Activated CD8-positive, alpha-beta T cell treated with anti-CD3 and anti-CD28 coated beads, Interleukin-2, amount 10 ng/mL, durations not matched to agents 7 days and 5 days (primary cell): ENCODE data around the gene CNPY2. TPM values are rescaled to one million over a fixed set of nuclear protein-coding genes. Genes with fewer than 3 reads are reported as not detected.
"Not testable (repeated sequence)": the region's sequence is repeated elsewhere in the genome, so short reads cannot be mapped to it uniquely, and the experiment has no call there.

Source experiments
- ATAC-seq: fragments of 150-1000 bp; cut with Tn5 transposase; one replicate; pipeline ENCODE4 v1.10.0; 2021; ENCODE audit warnings: moderate library complexity
- CTCF ChIA-PET: fragments of 350-600 bp; sonication (Branson Sonifier 250); formaldehyde crosslinking; loops from one replicate; lab custom pipeline; 2021; ENCODE audit warnings: antibody characterized with exemption; lab: Charles Lee
- POLR2A ChIA-PET: fragments of 350-600 bp; sonication (Branson Sonifier 250); formaldehyde crosslinking; loops from one replicate; lab custom pipeline; 2021; ENCODE audit warnings: antibody characterized with exemption; lab: Charles Lee
- DNase-seq: peaks from one replicate; pipeline ENCODE4 v3.0.0-alpha.2; 2020
- H3K27ac Mint-ChIP-seq: one replicate; pipeline ENCODE4 v1.8.0; 2021; ENCODE audit warnings: mild to moderate bottlenecking, mixed read lengths
- H3K27me3 Mint-ChIP-seq: one replicate; pipeline ENCODE4 v1.8.0; 2021; ENCODE audit warnings: low read depth, mixed read lengths
- H3K36me3 Mint-ChIP-seq: one replicate; pipeline ENCODE4 v1.8.0; 2021; ENCODE audit warnings: low read depth, mixed read lengths
- H3K4me1 Mint-ChIP-seq: one replicate; pipeline ENCODE4 v1.8.0; 2021; ENCODE audit warnings: low read depth, mixed read lengths
- H3K4me3 Mint-ChIP-seq: one replicate; pipeline ENCODE4 v1.8.0; 2021; ENCODE audit warnings: mild to moderate bottlenecking, mixed read lengths
- H3K9me3 Mint-ChIP-seq: one replicate; pipeline ENCODE4 v1.8.0; 2022; ENCODE audit warnings: mixed read lengths; ENCODE audit not compliant: insufficient read depth
- total RNA-seq, 2 experiments: library from RNA; stranded (reverse); gene quantifications; one replicate each; pipeline ENCODE4 v1.2.3, GENCODE V29; 2021

The CNPY2 gene
- total RNA-seq, 2 experiments from 2014 or later = 112 to 113 TPM

- H3K4me1 Mint-ChIP-seq, H3K27ac Mint-ChIP-seq, H3K9me3 Mint-ChIP-seq, ATAC-seq, H3K4me3 Mint-ChIP-seq, H3K27me3 Mint-ChIP-seq, DNase-seq: not testable (repeated sequence)
- peaks cover 70% of the 10 kb centered on the region for H3K36me3 Mint-ChIP-seq
- ChIA-PET CTCF (interaction anchor here (1.1 to 3.9 kb wide), 3 partner anchors 9 to 117 kb away, joined by 4 to 21 read pairs (median 5); partner anchors contain the start of genes IL23A and STAT2), POLR2A (interaction anchor here (0.7 to 5.8 kb wide), 4 partner anchors 9 to 14 kb away, joined by 3 to 53 read pairs (median 4); partner anchors contain the start of genes IL23A and STAT2)
These were observed 31.5 kb upstream of the CNPY2 start for GRCh38 chr12:56347255-56347654.

DNA sequence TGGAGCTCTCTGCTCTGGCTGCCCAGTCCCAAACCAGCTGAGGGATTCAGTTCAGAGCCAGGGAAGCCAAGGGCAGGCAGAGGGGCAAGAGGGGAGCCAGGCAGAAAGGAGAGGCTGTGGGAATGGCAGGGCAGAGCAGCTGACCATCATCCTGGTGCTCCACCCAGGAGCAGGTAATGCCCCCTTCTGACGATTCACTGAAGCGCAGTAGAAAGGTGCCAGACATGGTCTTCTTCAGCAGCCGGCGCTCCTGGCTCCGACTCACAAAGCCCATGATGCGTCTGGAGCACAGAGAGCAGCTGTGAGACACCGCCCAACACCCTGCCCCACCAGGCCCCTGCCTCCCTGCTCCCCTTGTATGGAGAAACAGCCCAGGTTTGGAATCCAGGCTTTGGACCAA, 30.9 kb upstream of the CNPY2 start:
- Mint-ChIP-seq H3K27me3 (no peaks in the 10 kb centered on the region), H3K9me3 (no peaks in the 10 kb centered on the region), H3K27ac (peak overlapping the region; percentile 36), H3K4me1 (no peaks in the 10 kb centered on the region), H3K4me3 (no peak overlapping the region), H3K36me3 (peaks cover 73% of the 10 kb centered on the region)
- ChIA-PET CTCF (interaction anchor here (1.1 to 3.9 kb wide), 3 partner anchors 8 to 118 kb away, joined by 4 to 21 read pairs (median 5); partner anchors contain the start of genes IL23A and STAT2), POLR2A (interaction anchor here (0.7 to 5.8 kb wide), 5 partner anchors 8 to 78 kb away, joined by 3 to 53 read pairs (median 3); partner anchors contain the start of genes IL23A and STAT2)
- DNase-seq = no peak
- peak; percentile 24 for ATAC-seq

DNA sequence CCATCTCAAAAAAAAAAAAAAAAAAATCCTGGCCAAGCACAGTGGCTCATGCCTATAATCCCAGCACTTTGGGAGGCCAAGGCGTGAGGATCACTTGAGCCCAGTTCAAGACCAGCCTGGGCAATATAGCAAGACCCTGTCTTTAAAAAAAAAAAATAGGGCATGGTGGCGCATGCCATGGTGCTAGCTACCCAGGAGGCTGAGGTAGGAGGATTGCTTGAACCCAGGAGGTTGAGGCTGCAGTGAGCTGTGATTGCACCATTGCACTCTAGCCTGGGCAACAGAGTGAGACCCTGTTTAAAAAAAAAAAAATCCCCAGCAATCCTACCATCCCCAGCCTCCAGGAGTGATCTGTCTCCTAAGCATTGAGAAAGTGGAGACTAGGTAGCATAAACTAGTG, 26.5 kb upstream of the CNPY2 start:
- Mint-ChIP-seq H3K27ac (peak overlapping the region; percentile 23), H3K36me3 (peaks cover 58% of the 10 kb centered on the region), H3K4me1 (peaks cover 29% of the 10 kb centered on the region)
- H3K4me3 Mint-ChIP-seq, H3K9me3 Mint-ChIP-seq, DNase-seq, ATAC-seq, H3K27me3 Mint-ChIP-seq: not testable (repeated sequence)
- ChIA-PET POLR2A (interaction anchor here (0.6 to 1.2 kb wide), 4 partner anchors 27 to 384 kb away, joined by 3 to 5 read pairs (median 3); partner anchors contain the start of gene CNPY2), CTCF (interaction anchor here (0.8 to 2.5 kb wide), 4 partner anchors 9 to 153 kb away, joined by 3 to 9 read pairs (median 4); partner anchors contain the start of genes PAN2 and SMARCC2)

- H3K4me3 Mint-ChIP-seq = no peak overlapping the region
- no peak for ATAC-seq
- H3K4me1 Mint-ChIP-seq = peaks cover 34% of the 10 kb centered on the region
- no peaks in the 10 kb centered on the region for H3K9me3 Mint-ChIP-seq
- H3K27ac Mint-ChIP-seq = no peak overlapping the region
- CTCF ChIA-PET = interaction anchor here (0.8 to 2.5 kb wide), 6 partner anchors 8 to 152 kb away, joined by 3 to 9 read pairs (median 4); partner anchors contain the start of genes PAN2 and SMARCC2
- H3K27me3 Mint-ChIP-seq = no peaks in the 10 kb centered on the region
- POLR2A ChIA-PET = interaction anchor here (0.6 to 1.8 kb wide), 6 partner anchors 10 to 384 kb away, joined by 3 to 12 read pairs (median 4); partner anchors contain the start of genes CNPY2 and STAT2
- DNase-seq = no peak
- H3K36me3 Mint-ChIP-seq = peaks cover 54% of the 10 kb centered on the region
These were observed 25.8 kb upstream of the CNPY2 start for GRCh38 chr12:56341616-56342015.

- Mint-ChIP-seq H3K27me3 (no peaks in the 10 kb centered on the region), H3K4me1 (peaks cover 42% of the 10 kb centered on the region), H3K27ac (peak overlapping the region; percentile 99), H3K4me3 (peak overlapping the region; percentile 75), H3K36me3 (peaks cover 39% of the 10 kb centered on the region), H3K9me3 (no peaks in the 10 kb centered on the region)
- DNase-seq (no peak), ATAC-seq (no peak)
- ChIA-PET POLR2A (interaction anchor here (0.8 to 3.0 kb wide), 10 partner anchors 12 to 348 kb away, joined by 4 to 60 read pairs (median 6); partner anchors contain the start of genes CNPY2, COQ10A, PA2G4 and PTGES3), CTCF (interaction anchor here (1.1 to 3.9 kb wide), 6 partner anchors 9 to 132 kb away, joined by 3 to 26 read pairs (median 14); partner anchors contain the start of genes CNPY2 and STAT2)
These were observed 23.3 kb upstream of the CNPY2 start for GRCh38 chr12:56339158-56339422.

GRCh38 chr12:56338308-56339157, 22.7 kb upstream of the CNPY2 start, which contains the start of gene IL23A:
Gene IL23A, plus strand, starts transcription at chr12:56338884. Its CDS starts 161 bp downstream, at chr12:56339045.
- POLR2A ChIA-PET = interaction anchor here (0.6 to 3.0 kb wide), 16 partner anchors 8 to 510 kb away, joined by 3 to 60 read pairs (median 4); partner anchors contain the start of genes CNPY2, COQ10A, ESYT1 and PA2G4
- Mint-ChIP-seq H3K9me3 (no peaks in the 10 kb centered on the region), H3K27ac (peak within 1 kb of the TSS; percentile 99), H3K4me1 (peaks cover 42% of the 10 kb centered on the region), H3K27me3 (no peaks in the 10 kb centered on the region), H3K4me3 (peak within 1 kb of the TSS; percentile 75), H3K36me3 (peaks cover 33% of the 10 kb centered on the region)
- CTCF ChIA-PET = interaction anchor here (1.1 to 3.9 kb wide), 8 partner anchors 9 to 146 kb away, joined by 3 to 26 read pairs (median 8); partner anchors contain the start of genes CNPY2, RNF41 and STAT2
- DNase-seq (peak; percentile 78), ATAC-seq (peak; percentile 54)

GRCh38 chr12:56337753-56338251, 22.0 kb upstream of the CNPY2 start:
- Mint-ChIP-seq H3K27ac (peak overlapping the region; percentile 99), H3K4me3 (no peak overlapping the region), H3K4me1 (peaks cover 48% of the 10 kb centered on the region)

GRCh38 chr12:56336361-56337167, 20.8 kb upstream of the CNPY2 start:
- Mint-ChIP-seq H3K27me3 (no peaks in the 10 kb centered on the region), H3K9me3 (no peaks in the 10 kb centered on the region), H3K27ac (peak overlapping the region; percentile 35), H3K4me3 (no peak overlapping the region), H3K4me1 (peaks cover 56% of the 10 kb centered on the region), H3K36me3 (peaks cover 24% of the 10 kb centered on the region)
- DNase-seq (no peak), ATAC-seq (no peak)
- CTCF ChIA-PET = interaction anchor here (3.4 to 4.2 kb wide), 4 partner anchors 11 to 128 kb away, joined by 19 to 26 read pairs (median 21); partner anchors contain the start of gene STAT2
- POLR2A ChIA-PET = interaction anchor here (0.9 to 1.0 kb wide), 3 partner anchors 10 to 78 kb away, joined by 3 read pairs; partner anchors contain the start of genes ANKRD52 and STAT2

More at GRCh38 chr12:56337753-56338251, 22.0 kb upstream of the CNPY2 start:
- Mint-ChIP-seq H3K36me3 (peaks cover 29% of the 10 kb centered on the region), H3K9me3 (no peaks in the 10 kb centered on the region), H3K27me3 (no peaks in the 10 kb centered on the region)
- ChIA-PET POLR2A (interaction anchor here (0.9 to 3.0 kb wide), 10 partner anchors 9 to 233 kb away, joined by 3 to 60 read pairs (median 5); partner anchors contain the start of genes CNPY2, COQ10A, ESYT1 and PA2G4), CTCF (interaction anchor here (1.1 to 3.9 kb wide), 7 partner anchors 10 to 146 kb away, joined by 3 to 26 read pairs (median 9); partner anchors contain the start of genes CNPY2, RNF41 and STAT2)
- DNase-seq (no peak), ATAC-seq (no peak)

DNA sequence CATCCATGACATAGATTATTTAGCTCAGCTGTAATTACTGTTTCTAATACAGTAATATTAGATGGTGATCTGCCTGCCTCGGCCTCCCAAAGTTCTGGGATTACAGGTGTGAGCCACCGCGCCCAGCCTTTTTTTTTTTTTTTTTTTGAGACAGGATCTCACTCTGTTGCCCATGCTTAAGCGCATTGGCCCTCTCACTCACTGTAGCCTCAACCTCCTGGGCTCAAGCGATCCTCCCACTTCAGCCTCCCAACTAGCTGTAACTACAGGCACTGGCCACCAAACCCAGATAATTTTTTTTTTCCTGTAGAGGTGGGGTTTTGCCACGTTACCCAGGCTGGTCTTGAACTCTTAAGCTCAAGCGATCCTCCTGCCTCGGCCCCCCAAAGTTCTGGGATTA, 19.7 kb upstream of the CNPY2 start:
- POLR2A ChIA-PET = interaction anchor here (4.9 kb wide), 1 partner anchor 24 kb away, joined by 34 read pairs; the partner anchor contains the start of gene STAT2
- H3K9me3 Mint-ChIP-seq = not testable (repeated sequence)

GRCh38 chr12:56334490-56334793, 18.7 kb upstream of the CNPY2 start:
- H3K36me3 Mint-ChIP-seq = peaks cover 14% of the 10 kb centered on the region
- POLR2A ChIA-PET = interaction anchor here (4.9 kb wide), 1 partner anchor 25 kb away, joined by 34 read pairs; the partner anchor contains the start of gene STAT2
- DNase-seq = no peak
- peak overlapping the region; percentile 96 for H3K4me3 Mint-ChIP-seq
- CTCF ChIA-PET = interaction anchor here (4.2 kb wide), 1 partner anchor 25 kb away, joined by 21 read pairs; the partner anchor contains the start of gene STAT2
- peak overlapping the region; percentile 99 for H3K27ac Mint-ChIP-seq
- H3K9me3 Mint-ChIP-seq = no peaks in the 10 kb centered on the region
- peaks cover 50% of the 10 kb centered on the region for H3K4me1 Mint-ChIP-seq
- no peaks in the 10 kb centered on the region for H3K27me3 Mint-ChIP-seq
- no peak for ATAC-seq

More for the DNA sequence above, 19.7 kb upstream of the CNPY2 start:
- not testable (repeated sequence) for H3K27me3 Mint-ChIP-seq, H3K27ac Mint-ChIP-seq, ATAC-seq, DNase-seq
- CTCF ChIA-PET = interaction anchor here (4.2 kb wide), 1 partner anchor 24 kb away, joined by 21 read pairs; the partner anchor contains the start of gene STAT2
- H3K36me3 Mint-ChIP-seq = peaks cover 20% of the 10 kb centered on the region
- peaks cover 57% of the 10 kb centered on the region for H3K4me1 Mint-ChIP-seq
- H3K4me3 Mint-ChIP-seq = peak overlapping the region; percentile 11
